Thyroid gland (tissue), 4 donors: ENCODE measurements around the gene PAFAH1B2.

ENCODE experiments used
- CTCF ChIP-seq, 6 experiments: fragments of 200-600 bp in 3 of 6; fragments of 450-650 bp in 3 of 6; sonication (generic) in 3 of 6; IDR thresholded peaks; one replicate each; pipeline ENCODE4 v1.5.1; 2016 to 2019; ENCODE audit warnings: antibody characterized with exemption in 6 of 6, mild to moderate bottlenecking in 2 of 6, inconsistent platforms in 1 of 6, moderate library complexity in 1 of 6
- POLR2A ChIP-seq, 2 donors: fragments of 450-650 bp; IDR thresholded peaks; one replicate each; pipeline ENCODE4 v1.6.1; 2017; ENCODE audit warnings: antibody characterized with exemption in 2 of 2, mild to moderate bottlenecking in 2 of 2, moderate library complexity in 1 of 2

DNA sequence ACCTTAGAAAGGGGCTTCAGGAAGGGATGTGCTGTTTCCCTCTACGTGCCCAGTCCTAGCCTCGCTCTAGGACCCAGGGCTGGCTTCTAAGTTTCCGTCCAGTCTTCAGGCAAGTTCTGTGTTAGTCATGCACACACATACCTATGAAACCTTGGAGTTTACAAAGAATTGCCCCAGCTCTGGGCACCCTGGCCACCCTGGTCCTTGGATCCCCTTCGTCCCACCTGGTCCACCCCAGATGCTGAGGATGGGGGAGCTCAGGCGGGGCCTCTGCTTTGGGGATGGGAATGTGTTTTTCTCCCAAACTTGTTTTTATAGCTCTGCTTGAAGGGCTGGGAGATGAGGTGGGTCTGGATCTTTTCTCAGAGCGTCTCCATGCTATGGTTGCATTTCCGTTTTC is 52.9 kb downstream of the PAFAH1B2 start:
- TF ChIP-seq POLR2A (IDR thresholded peaks at IDR 0.05) (no peak), CTCF (IDR thresholded peaks at IDR 0.05) (no peak)
